ENCODE data around the gene ERC1. TPM values are rescaled to one million over a fixed set of nuclear protein-coding genes. Genes with fewer than 3 reads are reported as not detected.
"Not testable (repeated sequence)": the region's sequence is repeated elsewhere in the genome, so short reads cannot be mapped to it uniquely, and the experiment has no call there.

Gene ERC1
- total RNA-seq, 1 donor from 2014 or later, result 46.6 TPM

- intact Hi-C loops (cut with DNase I), result no loop called here
- DNase-seq, result no peak
- ATAC-seq (ENCODE audit: poor library complexity), result no peak
Observed at GRCh38 chr12:1226951-1227350, 235.9 kb downstream of the ERC1 start.

DNA sequence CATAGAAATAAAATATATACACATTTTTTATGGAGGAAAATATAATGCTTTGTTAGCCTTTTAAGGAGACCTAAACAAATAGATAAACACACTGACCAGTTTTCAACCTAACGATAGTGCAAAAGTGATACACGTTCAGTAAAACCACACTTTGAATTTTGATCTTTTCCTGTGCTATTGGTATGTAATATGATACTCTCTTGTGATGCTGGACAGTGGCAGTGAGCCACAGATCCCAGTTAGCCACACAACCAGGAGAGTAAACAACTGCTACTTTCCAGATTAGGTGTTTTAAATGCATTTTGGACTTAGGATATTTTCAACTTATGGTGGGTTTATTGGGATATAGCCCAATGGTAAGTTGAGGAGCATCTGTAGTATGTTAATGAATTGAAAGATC lies 243.1 kb downstream of the ERC1 start:
- DNase-seq (no peak), ATAC-seq (ENCODE audit: poor library complexity) (no peak)
- intact Hi-C loops (cut with DNase I), result no loop called here

GRCh38 chr12:1246637-1247036 lies 255.6 kb downstream of the ERC1 start:
- intact Hi-C loops (cut with DNase I), result no loop called here
- ATAC-seq (ENCODE audit: poor library complexity) (no peak), DNase-seq (no peak)

- intact Hi-C loops (cut with DNase I), result no loop called here
- ATAC-seq (ENCODE audit: poor library complexity) (no peak), DNase-seq (no peak)
Observed at GRCh38 chr12:1250641-1251040, 259.6 kb downstream of the ERC1 start.

DNA sequence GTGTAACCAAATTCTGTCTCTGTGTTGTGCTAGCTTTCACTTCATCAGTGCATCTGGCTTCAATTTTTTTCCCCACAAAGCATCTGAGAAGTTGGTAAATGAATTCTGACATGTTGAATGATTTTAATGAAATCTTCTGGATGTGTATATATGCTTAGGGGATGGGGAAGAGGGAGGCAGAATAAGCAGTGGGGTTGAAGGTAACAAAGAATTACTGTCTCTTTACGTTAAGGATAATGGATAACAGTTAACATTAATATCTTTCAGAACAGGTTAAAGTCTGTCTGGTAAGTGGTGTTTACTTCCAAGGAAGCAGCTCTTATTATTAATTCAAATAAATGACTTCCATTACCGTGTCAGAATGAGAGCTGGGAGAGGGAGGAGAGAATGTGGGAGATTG lies 261.7 kb downstream of the ERC1 start:
- ATAC-seq (ENCODE audit: poor library complexity), result no peak
- no peak for DNase-seq
- intact Hi-C loops (cut with DNase I), result no loop called here

GRCh38 chr12:1255125-1255524 lies 264.1 kb downstream of the ERC1 start:
- DNase-seq; intact Hi-C loops (cut with DNase I); ATAC-seq (ENCODE audit: poor library complexity): not testable (repeated sequence)

DNA sequence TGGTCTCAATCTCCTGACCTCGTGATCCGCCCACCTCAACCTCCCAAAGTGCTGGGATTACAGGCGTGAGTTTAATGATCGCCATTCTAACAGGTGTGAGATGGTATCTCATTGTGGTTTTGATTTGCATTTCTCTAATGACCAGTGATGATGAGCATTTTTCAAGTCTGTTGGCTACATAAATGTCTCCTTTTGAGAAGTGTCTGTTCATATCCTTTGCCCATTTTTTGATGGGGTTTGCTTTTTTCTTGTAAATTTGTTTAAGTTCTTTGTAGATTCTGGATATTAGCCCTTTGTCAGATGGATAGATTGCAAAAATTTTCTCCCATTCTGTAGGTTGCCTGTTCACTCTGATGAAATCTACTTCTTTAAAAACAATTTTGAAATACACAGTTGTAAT lies 264.8 kb downstream of the ERC1 start:
- intact Hi-C loops (cut with DNase I); DNase-seq; ATAC-seq (ENCODE audit: poor library complexity): not testable (repeated sequence)

DNA sequence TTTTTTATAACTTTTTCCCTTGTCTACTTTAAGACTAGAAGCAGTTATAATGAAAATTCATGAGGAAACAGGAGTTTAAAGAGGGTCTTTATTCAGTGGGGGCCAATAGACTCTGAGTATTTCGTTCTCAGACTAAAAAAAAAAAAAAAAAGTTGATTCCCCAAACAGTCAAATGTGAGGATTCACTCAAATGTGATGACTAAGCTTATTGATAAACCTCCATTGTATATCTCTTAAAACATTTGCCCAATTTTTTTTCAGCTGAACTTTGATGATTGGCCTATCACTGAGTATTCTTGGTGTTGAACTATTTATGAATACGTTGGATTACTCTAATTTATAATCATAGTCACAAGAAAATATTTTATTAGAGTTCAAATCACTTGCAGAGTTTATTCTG lies 265.3 kb downstream of the ERC1 start:
- ATAC-seq (ENCODE audit: poor library complexity) (no peak), DNase-seq (no peak)
- intact Hi-C loops (cut with DNase I), result no loop called here

DNA sequence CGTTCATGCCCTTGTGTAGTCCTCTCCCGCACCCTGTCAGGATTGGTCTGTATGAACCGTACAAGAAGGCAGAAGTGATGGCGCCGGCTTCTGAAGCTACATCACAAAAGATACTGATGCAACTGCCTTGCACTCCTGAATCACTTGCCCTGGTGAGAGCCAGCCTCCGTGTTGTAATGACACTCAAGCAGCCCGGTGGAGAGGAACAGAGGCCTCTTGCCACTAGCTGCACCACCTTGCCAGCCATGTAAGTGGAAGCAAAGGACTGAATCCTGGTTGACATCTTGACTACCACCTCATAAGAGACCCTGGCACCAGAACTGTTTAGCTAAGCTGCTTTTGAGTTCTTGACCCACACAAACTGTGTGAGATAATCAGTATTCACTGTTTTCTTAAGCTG lies 266.0 kb downstream of the ERC1 start:
- no peak for DNase-seq
- no peak for ATAC-seq (ENCODE audit: poor library complexity)
- intact Hi-C loops (cut with DNase I), result no loop called here

GRCh38 chr12:1262011-1262410 lies 271.0 kb downstream of the ERC1 start:
- DNase-seq, result no peak
- intact Hi-C loops (cut with DNase I), result loop anchor here (10.0 kb wide), 1 partner anchor 137 kb away; no protein-coding TSS in a partner anchor
- no peak for ATAC-seq (ENCODE audit: poor library complexity)

DNA sequence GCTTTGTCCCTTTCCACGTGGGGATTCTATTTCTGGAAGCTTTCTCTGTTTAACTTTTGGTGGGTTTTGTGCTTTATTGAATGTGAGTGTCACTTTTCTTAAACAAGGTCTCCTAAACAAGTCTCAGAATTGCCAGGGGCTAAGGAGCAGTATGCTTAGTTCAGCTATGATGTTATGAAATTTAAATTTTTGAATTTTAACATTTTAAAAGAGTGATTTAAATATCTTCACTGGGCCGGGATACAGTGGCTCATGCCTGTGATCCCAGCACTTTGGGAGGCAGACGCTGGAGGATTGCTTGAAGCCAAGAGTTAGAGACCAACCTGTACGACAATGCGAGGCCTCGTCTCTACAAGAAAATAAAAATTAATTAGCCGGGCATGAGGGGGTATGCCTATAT lies 276.2 kb downstream of the ERC1 start:
- intact Hi-C loops (cut with DNase I), result loop anchor here (10.0 kb wide), 1 partner anchor 142 kb away; no protein-coding TSS in a partner anchor
- no peak for DNase-seq
- no peak for ATAC-seq (ENCODE audit: poor library complexity)

DNA sequence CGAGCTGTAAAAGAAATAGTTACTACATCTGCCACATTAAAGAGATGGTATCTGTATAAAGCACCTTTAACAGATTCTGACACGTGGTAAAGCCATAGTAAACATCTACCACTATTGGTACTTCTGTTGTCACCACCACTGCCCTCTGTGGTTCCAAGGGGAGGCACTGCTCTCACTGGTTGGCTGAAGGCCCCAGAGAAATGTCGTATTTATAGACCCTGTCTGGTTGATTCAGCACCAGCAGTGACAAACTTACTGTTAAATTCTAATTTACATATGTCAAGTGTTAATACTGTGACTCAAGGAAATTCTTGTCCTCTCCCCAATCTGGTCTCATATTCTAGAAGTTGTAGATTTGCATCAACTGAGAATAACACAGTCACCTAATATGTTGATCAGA lies 281.1 kb downstream of the ERC1 start:
- no peak for ATAC-seq (ENCODE audit: poor library complexity)
- intact Hi-C loops (cut with DNase I), result no loop called here

GRCh38 chr12:1273051-1273450 lies 282.0 kb downstream of the ERC1 start:
- DNase-seq (no peak), ATAC-seq (ENCODE audit: poor library complexity) (no peak)
- intact Hi-C loops (cut with DNase I), result no loop called here

More for the DNA sequence above, 281.1 kb downstream of the ERC1 start:
- no peak for DNase-seq

GRCh38 chr12:1277905-1278304 lies 286.9 kb downstream of the ERC1 start:
- ATAC-seq (ENCODE audit: poor library complexity), result no peak
- intact Hi-C loops (cut with DNase I), result no loop called here
- no peak for DNase-seq

GRCh38 chr12:1279050-1279449 lies 288.0 kb downstream of the ERC1 start:
- no peak for DNase-seq
- intact Hi-C loops (cut with DNase I), result no loop called here
- ATAC-seq (ENCODE audit: poor library complexity), result no peak

- ATAC-seq (ENCODE audit: poor library complexity) (no peak), DNase-seq (no peak)
- intact Hi-C loops (cut with DNase I), result no loop called here
Observed at GRCh38 chr12:1280059-1280458, 289.0 kb downstream of the ERC1 start.

GRCh38 chr12:1281683-1282366 lies 290.8 kb downstream of the ERC1 start:
- intact Hi-C loops (cut with DNase I), result no loop called here
- DNase-seq, result no peak
- ATAC-seq (ENCODE audit: poor library complexity), result peak; percentile 55

- DNase-seq, result peak; percentile 71
Observed at GRCh38 chr12:1282670-1283315, 291.8 kb downstream of the ERC1 start.

DNA sequence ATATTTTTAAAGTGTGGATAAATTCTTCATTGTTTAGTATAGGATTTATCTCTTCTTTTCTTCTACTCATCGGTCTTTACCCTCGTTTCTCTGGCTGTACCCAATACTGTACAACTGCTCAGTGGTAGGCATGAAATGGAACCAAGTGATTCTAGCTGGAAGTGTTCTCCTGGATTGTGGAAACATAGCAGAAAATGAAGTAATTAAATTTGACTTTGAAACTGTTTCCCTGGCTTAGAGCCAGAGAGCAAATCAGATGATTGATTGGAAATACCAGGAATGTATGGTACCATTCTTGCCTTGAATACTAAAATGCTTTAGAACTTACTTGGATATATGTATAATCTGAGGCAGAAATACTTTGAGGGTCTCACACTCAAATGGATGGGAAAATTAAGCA lies 292.3 kb downstream of the ERC1 start:
- peak; percentile 35 for ATAC-seq (ENCODE audit: poor library complexity)
- no peak for DNase-seq
- intact Hi-C loops (cut with DNase I), result no loop called here

More at GRCh38 chr12:1282670-1283315, 291.8 kb downstream of the ERC1 start:
- ATAC-seq (ENCODE audit: poor library complexity), result peak; percentile 89
- intact Hi-C loops (cut with DNase I), result no loop called here

DNA sequence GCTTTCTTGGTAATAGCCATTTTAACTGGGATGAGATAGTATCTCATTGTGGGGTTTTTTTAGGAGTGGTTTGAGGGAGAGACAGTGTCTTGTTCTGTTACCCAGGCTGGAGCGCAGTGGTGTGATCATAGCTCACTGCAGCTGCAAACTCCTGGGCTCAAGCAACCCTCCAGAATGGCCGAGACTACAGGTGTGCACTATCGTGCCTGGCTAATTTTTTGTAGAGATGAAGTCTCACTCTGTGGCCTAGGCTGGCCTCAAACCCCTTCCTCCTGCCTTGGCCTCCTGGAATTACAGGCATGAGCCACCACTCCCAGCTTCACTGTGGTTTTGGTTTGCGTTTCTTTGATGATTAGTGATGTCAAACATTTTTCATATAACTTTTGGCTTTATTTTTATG lies 293.6 kb downstream of the ERC1 start:
- ATAC-seq (ENCODE audit: poor library complexity) (no peak), DNase-seq (no peak)
- intact Hi-C loops (cut with DNase I), result no loop called here

All from Right ventricle myocardium superior (tissue), 1 donor.